ENCODE results near the gene HELLS. TPM values are rescaled to one million over a fixed set of nuclear protein-coding genes. Genes with fewer than 3 reads are reported as not detected.

HELLS gene
- total RNA-seq, 4 donors from 2014 or later: 6.0 to 9.5 (median 7.4) TPM

GRCh38 chr10:94571081-94571480 lies 25.5 kb downstream of the HELLS start:
- no peak overlapping the region for H3K4me3 ChIP-seq (ENCODE audit: low read depth, poor library complexity, severe bottlenecking)
- intact Hi-C loops (cut with DNase I; ENCODE audit: low total_unique reads): no loop called here
- DNase-seq (ENCODE audit: low spot score in 2 of 2): no peak
- TF ChIP-seq CTCF (IDR thresholded peaks at IDR 0.05) (no peak), POLR2A (IDR thresholded peaks at IDR 0.05) (no peak)

GRCh38 chr10:94571528-94571927 lies 25.9 kb downstream of the HELLS start:
- H3K4me3 ChIP-seq (ENCODE audit: low read depth, poor library complexity, severe bottlenecking): no peak overlapping the region
- TF ChIP-seq POLR2A (IDR thresholded peaks at IDR 0.05): no peak
- no peak for TF ChIP-seq CTCF (IDR thresholded peaks at IDR 0.05)
- intact Hi-C loops (cut with DNase I; ENCODE audit: low total_unique reads): no loop called here
- WGBS, 2 donors: 63 to 76% methylated on average over 3 of the region's 3 CpGs
- DNase-seq (ENCODE audit: low spot score in 2 of 2): no peak

- 88 to 94% methylated on average over 4 of the region's 4 CpGs for WGBS, 2 donors
Measured at GRCh38 chr10:94578790-94579189, 33.2 kb downstream of the HELLS start.

GRCh38 chr10:94583124-94583523 lies 37.5 kb downstream of the HELLS start:
- no peak overlapping the region for H3K4me3 ChIP-seq (ENCODE audit: low read depth, poor library complexity, severe bottlenecking)
- no peak for DNase-seq (ENCODE audit: low spot score in 2 of 2)
- intact Hi-C loops (cut with DNase I; ENCODE audit: low total_unique reads): no loop called here
- TF ChIP-seq POLR2A (IDR thresholded peaks at IDR 0.05) (no peak), CTCF (IDR thresholded peaks at IDR 0.05) (no peak)

More at GRCh38 chr10:94578790-94579189, 33.2 kb downstream of the HELLS start:
- no peak for TF ChIP-seq POLR2A (IDR thresholded peaks at IDR 0.05)
- TF ChIP-seq CTCF (IDR thresholded peaks at IDR 0.05): no peak
- intact Hi-C loops (cut with DNase I; ENCODE audit: low total_unique reads): no loop called here
- DNase-seq (ENCODE audit: low spot score in 2 of 2): no peak
- H3K4me3 ChIP-seq (ENCODE audit: low read depth, poor library complexity, severe bottlenecking): no peak overlapping the region

- no peak for TF ChIP-seq CTCF (IDR thresholded peaks at IDR 0.05)
- TF ChIP-seq POLR2A (IDR thresholded peaks at IDR 0.05): no peak
- 95 to 100% methylated on average over 1 of the region's 1 CpG for WGBS, 2 donors
- no peak for DNase-seq (ENCODE audit: low spot score in 2 of 2)
- intact Hi-C loops (cut with DNase I; ENCODE audit: low total_unique reads): no loop called here
- no peak overlapping the region for H3K4me3 ChIP-seq (ENCODE audit: low read depth, poor library complexity, severe bottlenecking)
Measured at GRCh38 chr10:94591461-94592205, 46.0 kb downstream of the HELLS start.
